Renal pelvis (tissue), 4 donors: Measurements from ENCODE around the gene CDCA4. TPM values are rescaled to one million over a fixed set of nuclear protein-coding genes. Genes with fewer than 3 reads are reported as not detected.
A peak's percentile ranks its signal among the peaks of the same experiment; 100 is the strongest.

Source experiments
- DNase-seq: peaks from one replicate; pipeline ENCODE4 v3.0.0-alpha.2; 2013
- polyA plus RNA-seq, 3 donors: library from polyadenylated mRNA; unstranded; fragments of 120-200 nt; gene quantifications; one replicate each; pipeline ENCODE4 v1.2.1, GENCODE V29; 2013; ENCODE audit not compliant: insufficient read length in 3 of 3

Gene CDCA4
- polyA plus RNA-seq, 3 donors: 18.7 to 24.8 (median 23.3) TPM

DNA sequence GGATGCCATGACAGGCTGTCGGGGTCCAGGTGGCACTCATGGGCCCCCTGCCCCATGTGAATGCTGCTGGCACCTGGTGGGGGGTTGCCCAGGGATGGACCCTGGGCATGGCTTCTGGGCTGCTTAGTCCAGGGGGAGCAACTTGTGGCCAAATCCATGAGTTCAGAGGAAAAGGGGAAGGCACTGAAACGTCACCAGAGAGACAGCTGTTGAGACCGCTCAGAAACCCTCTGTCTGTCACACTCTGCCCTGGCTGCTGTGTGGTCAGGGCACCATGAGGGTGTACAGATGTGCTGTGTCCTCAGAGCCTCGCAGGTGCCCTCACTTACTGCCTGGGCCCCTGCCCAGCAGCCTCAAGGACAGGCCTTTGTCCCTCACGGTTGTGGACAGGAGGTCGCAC lies 25.9 kb downstream of the CDCA4 start:
- DNase-seq: no peak

DNA sequence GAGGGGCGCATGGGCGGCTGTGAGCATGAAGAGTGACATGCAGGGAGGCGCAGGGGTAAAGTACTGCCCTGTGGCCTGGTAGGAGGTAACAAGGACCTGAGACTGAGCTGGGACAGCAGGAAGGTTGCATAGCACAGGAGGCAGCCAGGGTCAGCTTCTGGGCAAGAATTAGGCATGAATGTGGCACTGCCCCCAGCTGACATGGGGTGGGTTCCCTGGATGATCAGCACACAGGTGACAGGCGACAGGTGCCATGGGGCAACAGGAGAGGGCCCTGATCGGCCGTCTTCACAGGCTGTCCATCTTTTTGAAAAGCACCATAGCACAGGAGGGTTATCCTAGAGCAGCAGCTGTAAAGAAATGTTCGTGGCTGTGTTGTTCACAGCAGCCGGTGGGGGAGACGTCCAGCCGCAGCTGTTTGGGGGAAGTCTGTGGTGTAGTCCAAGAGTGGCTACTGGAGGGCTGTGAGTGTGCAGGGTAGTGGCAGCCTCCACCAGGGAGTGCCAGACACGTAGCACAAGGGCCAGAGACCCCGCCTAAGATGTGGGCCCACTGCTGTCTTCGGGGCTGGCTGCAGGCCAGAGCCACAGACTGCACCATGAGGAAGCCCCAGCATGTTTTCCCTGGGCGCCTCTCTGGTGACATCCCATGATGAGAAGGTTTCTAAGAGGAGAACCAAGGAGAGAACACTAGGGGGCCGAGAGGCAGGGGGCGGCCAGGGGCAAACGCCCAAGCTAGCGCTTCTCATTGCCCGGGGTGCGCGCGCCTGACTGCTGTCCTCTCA lies 26.9 kb downstream of the CDCA4 start:
- DNase-seq: no peak

DNA sequence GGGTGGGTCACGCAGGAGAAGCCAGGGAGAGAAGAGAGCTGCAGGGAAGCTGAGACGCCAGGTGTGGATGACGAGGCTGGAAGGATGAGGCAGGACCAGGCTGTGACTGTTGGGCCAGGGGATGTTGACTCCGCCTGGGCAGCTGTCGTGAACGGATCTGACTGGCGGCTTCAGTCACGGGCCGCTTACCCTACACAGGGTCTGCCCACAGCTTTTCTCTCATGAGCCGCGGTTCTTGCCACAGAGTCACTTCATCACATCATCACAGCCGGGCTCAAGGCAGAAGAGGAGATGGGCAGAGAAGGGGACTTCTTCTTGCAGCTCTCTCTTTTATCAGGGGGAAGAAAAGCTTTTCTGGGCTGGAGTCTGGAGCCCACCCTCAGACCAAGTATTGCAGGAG lies 27.6 kb downstream of the CDCA4 start:
- no peak for DNase-seq

DNA sequence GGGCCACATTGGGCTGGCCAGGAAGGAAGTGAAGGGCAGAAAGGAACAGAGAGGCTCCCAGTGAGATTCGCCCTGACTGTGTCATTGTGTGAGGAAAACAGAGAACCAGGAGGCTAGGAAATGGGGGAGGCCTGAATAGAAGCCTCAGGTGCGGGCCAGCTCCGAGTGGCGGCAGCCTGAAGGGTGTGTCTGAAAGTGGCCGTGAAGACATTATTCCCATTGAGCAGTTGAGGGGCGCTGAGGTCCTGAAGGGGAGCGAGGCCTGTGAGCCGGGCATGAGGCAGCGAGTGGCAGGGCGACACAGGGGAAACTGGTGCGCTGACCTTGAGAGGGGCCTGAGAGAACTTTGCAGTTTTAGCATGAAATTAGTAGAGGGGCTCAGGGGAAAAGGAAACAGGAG lies 28.4 kb downstream of the CDCA4 start:
- DNase-seq: no peak

DNA sequence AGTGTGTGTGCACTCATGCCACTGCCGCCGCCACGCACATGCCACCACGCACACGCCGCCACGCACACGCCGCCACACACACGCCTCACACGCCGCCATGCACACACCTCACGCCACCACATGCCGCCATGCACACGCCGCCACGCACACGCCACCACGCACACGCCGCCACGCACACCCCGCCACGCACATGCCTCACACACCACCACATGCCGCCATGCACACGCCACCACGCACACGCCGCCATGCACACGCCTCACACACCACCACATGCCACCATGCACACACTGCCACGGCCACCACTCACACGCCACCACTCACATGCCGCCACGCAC lies 29.0 kb downstream of the CDCA4 start:
- DNase-seq: no peak

DNA sequence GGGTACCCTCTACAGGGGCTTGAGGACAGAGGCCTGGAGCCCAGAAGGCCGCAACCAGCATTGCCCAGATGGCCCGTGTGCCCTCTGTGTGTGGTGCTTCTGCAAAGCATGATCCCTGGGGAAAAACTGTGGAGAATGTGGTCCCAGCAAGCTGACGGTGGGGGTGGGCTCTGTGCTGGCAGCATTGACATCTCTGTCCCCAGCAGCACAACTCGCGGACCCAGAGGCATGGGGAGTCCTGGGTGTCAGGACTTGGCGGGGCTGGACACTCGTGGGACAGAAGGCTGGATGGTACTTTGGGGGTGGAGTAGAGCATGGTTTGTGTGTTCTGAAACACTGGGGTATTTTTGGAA lies 31.0 kb downstream of the CDCA4 start:
- DNase-seq: no peak

DNA sequence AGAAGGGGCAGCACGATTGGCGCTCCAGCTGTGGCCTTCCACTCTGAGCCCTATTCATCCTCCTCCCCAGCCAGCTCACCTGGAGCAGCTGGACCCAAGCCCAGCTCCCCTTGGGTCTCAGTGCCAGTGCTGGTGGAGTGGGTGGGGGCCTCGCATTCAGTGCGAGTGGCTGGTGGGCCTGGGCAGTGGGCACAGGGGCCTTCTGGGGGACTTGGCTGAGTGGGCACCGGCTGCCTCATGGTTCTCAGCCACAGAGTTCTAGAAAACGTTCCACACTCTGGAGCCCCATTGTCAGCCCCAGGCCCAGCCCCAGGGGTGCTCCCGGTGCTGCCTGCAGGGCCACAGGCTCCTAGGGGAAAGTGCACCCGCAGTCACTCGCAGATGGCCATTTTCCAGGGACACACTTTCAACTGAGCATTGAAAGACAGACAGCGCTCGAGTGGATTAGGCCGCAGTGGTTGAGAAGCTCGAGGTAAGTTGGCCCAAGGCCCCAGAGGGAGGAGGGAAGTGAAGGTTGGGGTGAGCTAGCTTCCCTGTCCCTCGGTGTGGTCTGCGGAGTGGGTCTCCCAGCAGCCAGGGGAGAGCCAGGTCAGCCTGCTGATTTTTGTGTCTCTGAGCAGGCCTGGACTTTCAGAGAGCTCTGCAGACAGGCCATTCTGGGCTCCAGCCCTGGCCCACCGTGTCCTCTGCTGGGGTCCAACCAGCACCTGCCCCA lies 31.5 kb downstream of the CDCA4 start:
- DNase-seq: no peak

DNA sequence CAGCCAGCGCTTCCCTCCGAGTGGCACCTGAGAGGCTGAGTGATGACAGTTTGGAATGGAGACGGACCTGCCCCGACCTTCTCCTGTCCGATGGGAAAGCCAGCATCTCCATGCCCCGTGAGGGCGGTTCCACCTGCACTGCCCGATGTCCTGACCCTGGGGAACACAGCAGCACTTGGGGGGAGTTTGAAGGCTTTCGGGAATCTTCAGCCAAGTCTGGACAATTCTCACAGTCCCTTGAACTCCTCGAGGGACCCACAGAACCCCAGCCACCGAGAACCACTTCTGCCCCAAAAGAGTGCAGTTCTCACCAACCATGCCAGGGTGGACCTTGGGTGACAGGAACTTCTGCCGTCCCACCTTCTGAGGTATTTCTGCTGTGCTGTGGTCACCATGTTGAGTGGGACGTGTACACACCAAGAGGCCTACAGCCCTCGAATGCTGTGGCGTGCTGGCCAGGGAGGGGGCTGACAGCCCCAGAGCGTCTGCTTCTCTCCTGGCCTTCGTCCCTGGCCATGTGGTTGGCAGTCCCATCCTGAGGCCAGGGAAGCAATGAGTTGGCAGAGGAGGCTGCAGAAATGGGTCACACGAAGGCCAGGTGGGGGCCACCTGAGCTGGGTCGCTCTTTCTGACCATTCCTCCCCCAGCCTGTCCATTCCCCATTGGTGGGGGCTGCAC lies 34.3 kb downstream of the CDCA4 start:
- DNase-seq: no peak

DNA sequence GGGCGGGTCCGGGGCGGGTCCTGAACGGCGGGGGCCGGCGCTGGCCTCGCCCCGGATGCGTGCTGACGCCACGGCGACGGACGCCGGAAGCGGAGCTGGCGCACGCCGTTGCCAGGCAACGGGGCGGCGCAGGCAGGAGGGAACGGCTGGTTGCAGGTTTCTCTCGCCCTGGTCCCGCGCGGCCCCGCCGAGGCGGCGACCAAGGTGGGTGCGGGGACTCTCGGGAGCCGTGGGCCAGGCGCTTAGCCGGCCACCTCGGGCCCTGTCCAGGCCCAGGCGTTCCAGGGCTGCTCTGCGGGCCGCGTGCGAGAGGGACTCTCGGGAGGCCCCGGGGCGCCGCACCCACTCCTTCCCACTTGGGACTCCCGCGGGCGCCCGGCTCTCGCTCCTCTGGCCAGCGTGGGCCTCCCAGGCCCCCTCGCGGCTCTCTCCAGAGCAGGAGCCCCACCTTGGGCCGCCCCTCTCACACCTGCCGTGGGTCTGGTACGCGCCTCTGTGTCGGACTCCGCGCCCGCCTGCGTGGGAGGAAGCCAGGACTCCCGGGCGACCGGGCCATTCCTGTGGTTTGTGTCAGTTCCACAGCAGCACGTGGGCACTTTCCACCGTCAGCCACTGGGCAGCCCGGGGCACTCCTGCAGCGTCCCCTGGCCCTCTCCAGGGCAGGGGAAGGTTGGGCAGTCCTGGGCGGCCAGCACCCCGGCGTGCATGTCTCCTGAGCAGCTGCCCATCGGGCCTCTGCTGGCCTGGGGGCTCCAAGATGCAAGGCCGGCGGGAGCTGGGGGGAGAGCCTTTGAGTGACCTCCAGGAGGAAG lies 35.0 kb downstream of the CDCA4 start, which contains the start of gene CLBA1:
CLBA1 (plus strand) TSS at position 114 of the 812 bp plus-strand sequence; CDS start at position 758, 644 bp downstream.
- peak; percentile 92 for DNase-seq

DNA sequence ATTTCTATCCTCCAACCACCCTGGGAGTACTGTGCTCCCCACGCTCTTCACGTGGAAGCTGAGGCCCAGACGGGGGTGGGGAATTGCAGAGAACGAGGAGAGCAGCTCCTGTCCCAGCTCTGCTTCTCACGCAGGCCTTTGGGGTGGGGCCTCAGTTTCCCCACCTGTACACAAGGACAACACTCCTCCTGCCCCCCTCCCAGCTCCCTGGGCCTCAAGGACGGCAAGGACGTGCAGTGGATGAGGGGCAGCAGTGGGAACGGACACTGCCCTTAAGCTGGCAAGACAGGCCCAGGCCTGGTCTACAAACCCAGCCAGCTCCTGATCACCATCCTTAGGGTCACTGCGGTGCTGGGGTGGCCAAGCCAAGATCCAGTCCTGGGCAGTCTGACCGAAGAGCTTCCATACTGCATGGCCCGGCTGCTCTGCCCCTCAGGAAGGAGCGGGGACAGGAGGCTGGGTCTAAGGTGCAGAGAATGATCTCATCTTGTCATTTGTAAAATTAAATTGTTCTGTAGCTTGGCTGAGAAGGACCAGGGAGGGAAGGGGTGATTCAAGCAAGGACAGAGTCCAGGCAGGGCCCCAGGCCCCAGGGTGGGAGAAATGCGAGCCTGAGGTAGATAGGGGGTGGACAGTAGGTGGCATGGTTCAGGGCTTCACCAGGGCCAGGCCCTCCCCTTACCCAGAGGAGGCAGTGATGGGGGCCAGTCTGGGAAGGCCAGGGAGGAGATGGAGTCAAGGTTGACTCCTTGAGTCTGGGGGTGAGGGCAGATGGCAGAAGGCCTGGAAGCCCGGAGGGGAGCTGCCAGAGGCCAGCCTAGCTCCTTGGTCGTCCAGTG lies 36.6 kb downstream of the CDCA4 start:
- DNase-seq: no peak

DNA sequence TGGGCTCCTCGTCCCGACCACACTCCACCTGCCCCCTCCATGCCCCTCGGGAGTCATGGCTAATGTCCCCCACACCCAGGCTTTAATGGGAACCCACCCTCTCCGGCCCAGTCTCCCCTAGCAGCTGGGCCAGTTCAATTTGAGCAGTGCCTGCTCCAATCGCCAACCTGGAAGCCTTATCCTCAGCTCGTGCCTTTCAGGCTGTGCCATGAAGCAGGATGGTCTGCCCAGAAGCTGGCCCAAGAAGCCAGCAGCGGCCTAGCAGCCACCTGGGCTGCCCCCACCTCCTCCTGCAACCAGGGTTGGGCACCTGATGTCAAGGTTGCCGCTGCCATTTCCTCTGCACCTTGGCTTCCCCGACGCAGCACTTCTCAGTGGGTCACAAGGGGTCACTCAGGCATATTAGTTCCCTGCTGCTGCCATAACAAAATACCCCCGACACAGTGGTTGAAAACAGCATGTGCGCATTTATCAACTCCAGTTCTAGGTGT lies 37.6 kb downstream of the CDCA4 start:
- no peak for DNase-seq

DNA sequence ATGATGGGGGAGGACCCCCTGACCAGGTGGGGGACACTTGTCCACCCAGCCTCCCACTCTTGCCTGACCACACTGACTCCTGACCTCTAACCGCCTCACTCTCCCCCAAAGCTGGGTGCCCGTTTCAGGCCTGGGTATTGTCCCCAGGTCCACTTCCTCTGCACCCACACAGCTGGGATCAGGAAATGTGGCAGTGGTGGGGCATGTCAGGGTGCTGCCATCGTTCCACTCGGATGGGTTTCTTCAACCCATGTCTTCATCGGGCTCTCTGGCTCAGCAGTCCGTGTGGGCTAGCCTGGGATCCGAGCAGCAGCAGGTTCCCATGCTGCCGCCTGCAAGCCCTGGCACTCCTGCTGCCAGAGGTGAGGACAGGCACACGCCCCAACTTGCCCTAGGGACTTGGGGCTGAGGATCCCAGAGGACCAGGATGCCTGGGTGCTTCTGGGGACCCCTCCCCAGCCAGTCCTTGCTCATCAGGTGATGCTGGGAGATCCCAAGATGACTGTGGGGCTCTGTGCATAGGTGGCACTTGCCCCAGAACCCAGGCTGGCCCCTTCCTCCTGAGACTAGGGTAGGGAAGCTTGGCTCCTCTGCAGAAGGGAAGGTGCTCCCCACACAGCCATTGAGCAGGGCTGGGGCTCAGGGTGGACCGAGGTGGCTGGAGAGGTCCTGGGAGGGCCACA lies 38.2 kb downstream of the CDCA4 start:
- DNase-seq: no peak

DNA sequence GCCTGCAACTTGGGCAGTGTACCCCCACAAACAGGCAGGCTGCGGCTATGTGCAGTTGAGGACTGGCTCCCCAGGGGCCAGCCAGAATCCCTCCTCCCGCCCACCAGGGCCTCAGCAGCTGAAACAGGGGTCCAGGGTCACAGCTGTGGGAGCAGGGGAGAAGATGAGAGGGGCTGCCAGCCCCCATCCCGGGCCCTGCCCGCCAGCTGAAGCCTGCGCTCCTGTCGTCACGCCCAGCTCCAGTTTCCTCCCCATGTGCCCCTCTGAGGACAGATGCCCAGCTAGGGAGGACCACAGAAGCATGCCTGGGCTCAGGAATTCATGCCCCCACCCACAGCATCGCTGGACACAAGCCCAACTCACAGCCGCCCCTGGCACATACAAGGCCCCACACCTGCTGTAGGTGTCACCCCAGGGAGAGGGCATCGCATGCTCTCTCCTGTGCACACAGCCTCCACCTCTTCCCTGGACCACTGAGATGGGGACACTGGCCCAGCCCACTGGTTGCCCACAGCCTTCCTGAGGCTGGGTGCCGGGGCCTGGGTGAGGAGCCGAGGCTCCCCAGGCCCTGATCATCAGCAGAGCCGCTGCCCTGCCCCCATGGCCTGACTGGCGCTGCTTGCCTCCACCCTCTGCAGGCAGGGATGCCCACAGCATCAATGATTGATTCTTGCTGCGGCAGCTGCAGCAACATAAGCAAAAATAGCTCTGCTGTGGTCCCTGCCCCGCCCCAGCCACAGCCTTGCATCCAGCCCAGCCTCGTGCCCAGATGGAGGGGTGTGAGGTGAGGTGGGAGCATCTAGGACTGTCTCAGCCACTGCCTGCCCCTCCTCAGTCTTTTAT lies 39.0 kb downstream of the CDCA4 start:
- no peak for DNase-seq

DNA sequence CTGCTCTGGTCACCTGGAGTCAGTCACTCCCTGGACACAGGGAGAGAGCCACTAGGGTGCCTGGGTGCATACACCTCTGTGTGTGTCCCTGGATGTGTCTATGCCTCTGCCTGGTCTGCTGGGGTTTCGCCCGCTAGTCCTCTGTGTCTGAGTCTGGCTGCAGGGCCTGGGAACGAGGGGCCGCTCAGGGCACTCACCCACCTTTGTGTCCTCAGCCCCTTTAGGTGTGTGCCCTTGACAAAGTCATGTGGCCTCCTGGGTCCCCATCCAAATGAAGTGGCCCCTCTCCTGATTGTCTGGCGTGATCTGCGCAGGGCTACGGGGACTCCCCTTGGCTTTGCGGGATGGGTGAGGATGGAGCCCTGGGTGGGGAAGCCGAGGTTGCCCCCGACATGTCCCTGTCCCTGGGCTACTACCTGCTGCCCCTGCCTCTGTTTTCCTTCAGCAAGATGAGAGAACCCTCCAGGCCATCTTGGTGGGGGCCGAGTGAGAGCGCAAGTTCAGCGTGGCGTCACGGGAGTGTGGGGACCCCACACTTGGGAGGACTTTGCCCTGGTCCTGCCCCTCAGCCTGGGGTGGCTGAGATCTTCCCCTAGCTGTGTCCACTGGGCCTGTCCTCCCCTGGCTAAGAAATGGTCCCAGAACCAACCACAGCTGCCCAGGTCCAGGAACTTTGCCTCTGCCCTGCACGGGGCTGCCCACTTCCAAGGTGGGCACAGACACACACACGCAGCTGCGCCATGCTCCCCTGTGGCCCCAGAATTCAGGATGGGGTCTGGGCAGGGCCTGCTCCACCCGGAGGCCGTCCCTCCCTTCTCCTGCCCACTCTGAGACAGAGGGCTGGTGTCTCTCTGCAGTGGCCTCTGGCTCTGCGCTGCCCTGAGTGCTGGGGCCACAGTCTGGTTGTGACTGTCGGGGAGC lies 40.0 kb downstream of the CDCA4 start:
- DNase-seq: no peak

DNA sequence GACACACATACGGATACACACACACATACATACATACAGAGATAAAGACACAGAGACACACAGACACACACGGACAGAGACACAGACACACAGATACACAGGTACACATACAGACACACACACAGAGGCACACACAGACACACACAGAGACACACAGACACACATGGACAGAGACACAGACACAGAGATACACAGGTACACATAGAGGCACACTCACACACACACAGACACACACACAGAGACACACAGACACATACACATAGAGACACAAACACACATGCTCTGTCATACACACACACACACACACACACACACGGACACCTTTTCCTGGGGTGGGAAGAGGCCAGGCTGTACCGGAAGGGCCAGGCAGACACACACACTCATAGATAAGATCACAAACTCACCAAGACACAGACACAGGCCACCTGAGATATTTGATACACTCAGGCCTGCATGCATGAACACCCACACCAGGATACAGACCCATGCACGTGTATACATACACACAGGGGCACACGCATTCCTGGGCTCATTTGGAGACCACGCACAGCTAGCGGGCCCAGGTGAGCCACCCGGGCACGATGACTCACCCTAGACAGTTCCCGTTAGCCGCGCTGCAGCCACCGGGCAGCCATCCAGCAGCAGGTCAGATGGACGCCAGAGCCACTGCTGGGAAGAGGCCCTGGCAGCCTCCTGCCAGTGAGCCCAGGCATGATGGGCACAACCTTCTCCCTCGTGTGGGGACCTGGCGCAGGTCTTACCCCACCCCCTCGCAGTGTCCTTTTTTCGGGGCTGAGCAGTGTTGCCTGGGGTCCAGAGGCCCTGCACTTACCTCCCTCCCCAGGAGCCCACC lies 40.9 kb downstream of the CDCA4 start:
- no peak for DNase-seq

DNA sequence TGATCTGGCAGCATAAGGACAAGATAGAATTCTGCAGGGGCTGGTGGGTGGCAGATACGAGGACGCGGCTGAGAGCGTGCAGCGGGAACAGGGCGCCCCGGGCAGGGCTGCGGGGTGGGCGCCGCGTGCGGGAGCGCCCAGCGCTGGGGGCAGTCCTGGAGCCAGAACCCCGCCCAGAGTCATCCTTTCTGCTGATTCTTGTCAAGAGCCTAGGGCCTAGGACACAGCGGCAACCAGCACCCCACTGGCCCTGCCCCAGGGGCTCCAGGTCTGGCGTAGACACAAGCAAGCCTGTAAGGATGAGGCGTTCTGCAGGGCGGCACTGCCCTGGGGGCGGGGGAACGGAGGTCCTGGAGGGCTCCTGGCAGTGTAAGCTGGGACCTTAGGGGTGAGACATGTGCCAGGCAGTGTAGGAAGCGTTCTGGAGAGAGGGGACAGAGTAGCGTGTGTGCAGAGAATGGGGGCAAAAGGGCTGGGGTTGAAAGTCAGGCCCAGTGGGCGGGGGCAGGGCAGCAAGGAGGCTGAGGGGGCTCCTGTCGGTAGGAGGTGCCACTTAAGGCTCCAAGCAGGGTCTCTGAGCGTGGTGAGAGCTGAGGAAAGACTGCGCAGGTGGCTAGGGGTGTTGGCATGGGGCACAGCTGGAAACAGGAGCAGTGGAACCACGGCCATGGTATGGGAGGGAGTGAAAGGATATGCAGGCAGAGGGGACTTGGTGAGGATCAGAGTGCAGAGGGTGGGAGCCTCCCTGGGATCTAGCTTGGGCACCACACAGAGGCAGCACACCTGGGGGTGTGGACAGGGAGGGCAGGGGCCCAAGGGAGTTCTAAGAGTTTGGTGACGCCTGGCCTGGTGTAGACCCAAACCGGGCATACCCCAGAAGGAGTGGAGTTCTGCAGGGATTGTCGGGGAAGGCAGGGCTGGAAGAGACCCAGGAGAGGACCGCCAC lies 41.9 kb downstream of the CDCA4 start:
- DNase-seq: no peak
